HepG2 (cell line): ENCODE results near the gene C1orf35. TPM values are rescaled to one million over a fixed set of nuclear protein-coding genes. Genes with fewer than 3 reads are reported as not detected.

ENCODE experiments used
- CBX5 ChIP-seq: sonication (generic); formaldehyde crosslinking; IDR thresholded peaks from 2 replicates; pipeline ENCODE4 v1.4.0; 2020; ENCODE audit warnings: missing genetic modification reagents, borderline replicate concordance
- FOXA1 ChIP-seq, 2 experiments: fragments of 450-650 bp in 1 of 2; sonication (generic) in 1 of 2; formaldehyde crosslinking in 1 of 2; IDR thresholded peaks; 2 replicates each; pipeline versions ENCODE4 v1.4.0 to v1.6.1; 2016 to 2020; ENCODE audit warnings: missing genetic modification reagents in 1 of 2
- JUN ChIP-seq: sonication (generic); formaldehyde crosslinking; IDR thresholded peaks from 2 replicates; pipeline ENCODE4 v1.4.0; 2020; ENCODE audit warnings: mild to moderate bottlenecking, missing genetic modification reagents
- MXI1 ChIP-seq: IDR thresholded peaks from 3 replicates; pipeline ENCODE4 v1.6.1; 2012; ENCODE audit warnings: low read depth, low read length, inconsistent platforms, borderline replicate concordance
- NCOA2 ChIP-seq: sonication (generic); formaldehyde crosslinking; IDR thresholded peaks from 2 replicates; pipeline ENCODE4 v1.8.0; 2022; ENCODE audit warnings: inconsistent platforms
- NFIB ChIP-seq: sonication (generic); formaldehyde crosslinking; IDR thresholded peaks from 2 replicates; pipeline ENCODE4 v1.9.0; 2021; ENCODE audit warnings: missing genetic modification reagents, mild to moderate bottlenecking, borderline replicate concordance
- POGK ChIP-seq: sonication (generic); formaldehyde crosslinking; conservative IDR thresholded peaks from 2 replicates; pipeline ENCODE4 v1.8.0; 2022; ENCODE audit warnings: mild to moderate bottlenecking, moderate library complexity, missing genetic modification reagents
- SALL2 ChIP-seq: sonication (generic); formaldehyde crosslinking; IDR thresholded peaks from 2 replicates; pipeline ENCODE4 v1.8.1; 2023; ENCODE audit warnings: mild to moderate bottlenecking, missing genetic modification reagents, inconsistent platforms
- SRSF9 ChIP-seq: fragments of 200-400 bp; formaldehyde crosslinking; IDR thresholded peaks from 2 replicates; pipeline ENCODE4 v1.6.1; 2018; ENCODE audit warnings: borderline replicate concordance, mild to moderate bottlenecking, low read depth, low read length; ENCODE audit not compliant: insufficient read depth, poor library complexity, severe bottlenecking
- THAP11 ChIP-seq: IDR thresholded peaks from 2 replicates; pipeline ENCODE4 v1.6.1; 2016; ENCODE audit warnings: missing biosample characterization, missing genetic modification reagents
- XRCC5 ChIP-seq: fragments of 200-400 bp; formaldehyde crosslinking; optimal IDR thresholded peaks from 2 replicates; pipeline ENCODE3; 2017; ENCODE audit warnings: mild to moderate bottlenecking, low read length
- ZBED4 ChIP-seq: sonication (generic); formaldehyde crosslinking; IDR thresholded peaks from 2 replicates; pipeline ENCODE4 v1.4.0; 2020; ENCODE audit warnings: missing genetic modification reagents, borderline replicate concordance
- ZMAT5 ChIP-seq: sonication (generic); formaldehyde crosslinking; IDR thresholded peaks from 2 replicates; pipeline ENCODE4 v1.5.0; 2020; ENCODE audit warnings: mild to moderate bottlenecking, low read depth, missing genetic modification reagents, borderline replicate concordance
- ZNF10 ChIP-seq: sonication (generic); formaldehyde crosslinking; IDR thresholded peaks from 2 replicates; pipeline ENCODE4 v1.4.0; 2020; ENCODE audit warnings: mild to moderate bottlenecking, low read depth, missing genetic modification reagents, borderline replicate concordance
- ZNF121 ChIP-seq: sonication (generic); formaldehyde crosslinking; IDR thresholded peaks from 2 replicates; pipeline ENCODE4 v1.5.0; 2020; ENCODE audit warnings: mild to moderate bottlenecking, missing genetic modification reagents
- ZNF230 ChIP-seq: sonication (generic); formaldehyde crosslinking; IDR thresholded peaks from 2 replicates; pipeline ENCODE4 v1.4.0; 2020; ENCODE audit warnings: mild to moderate bottlenecking, missing genetic modification reagents
- ZNF589 ChIP-seq: sonication (generic); formaldehyde crosslinking; conservative IDR thresholded peaks from 2 replicates; pipeline ENCODE4 v1.8.0; 2022; ENCODE audit warnings: mild to moderate bottlenecking, moderate library complexity, missing genetic modification reagents
- ZSCAN29 ChIP-seq: sonication (generic); formaldehyde crosslinking; conservative IDR thresholded peaks from 2 replicates; pipeline ENCODE4 v1.4.0; 2020; ENCODE audit warnings: mild to moderate bottlenecking, missing genetic modification reagents
- polyA plus RNA-seq, 8 experiments: library from polyadenylated mRNA; depleted of rRNA in 3 of 8; stranded (reverse) in 7 of 8; unstranded in 1 of 8; fragments of >200 nt; fragmentation: Illumina TruSeq in 4 of 8; extraction: Trizol in 4 of 8; gene quantifications; 2 replicates each; pipeline versions ENCODE4 v1.2.1 to v1.2.3, GENCODE V29; 2011 to 2016; ENCODE audit warnings: low read depth in 4 of 8, missing spikeins in 1 of 8, mixed read lengths in 1 of 8; ENCODE audit not compliant: insufficient read depth in 1 of 8
- total RNA-seq, 5 experiments: library from RNA; depleted of rRNA; stranded (reverse); fragments of >200 nt; fragmentation: Illumina TruSeq; extraction: Trizol; gene quantifications; 2 replicates each; pipeline ENCODE4 v1.2.3, GENCODE V29; 2016; ENCODE audit warnings: low read depth in 1 of 5
- TF ChIP-seq, protein P1 (sequence below): sonication (generic); formaldehyde crosslinking; IDR thresholded peaks from 2 replicates; pipeline ENCODE4 v1.9.0; 2021; ENCODE audit warnings: missing genetic modification reagents, borderline replicate concordance
- TF ChIP-seq, protein P2 (sequence below): sonication (generic); formaldehyde crosslinking; IDR thresholded peaks from 2 replicates; pipeline ENCODE4 v1.5.1; 2020; ENCODE audit warnings: mild to moderate bottlenecking, missing genetic modification reagents, borderline replicate concordance

C1orf35 gene
- total and polyA plus RNA-seq, 2 of the 13 experiments (the other 11 are each of a cell fraction or from before 2014, with no cell fraction given): 8.1 to 19.3 TPM

GRCh38 chr1:228149406-228150119 lies 46.4 kb upstream of the C1orf35 start, which contains the start of gene GJC2 (continued):
- TF ChIP-seq MXI1 (no peak), SALL2 (CRISPR knock-in tag) (no peak), JUN (no peak), ZSCAN29 (CRISPR knock-in tag) (no peak), ZNF589 (CRISPR knock-in tag) (no peak), ZNF121 (CRISPR knock-in tag) (no peak), NCOA2 (CRISPR knock-in tag) (no peak), FOXA1 (IDR thresholded peaks at IDR 0.05) (no peak), FOXA1 (CRISPR knock-in tag; IDR thresholded peaks at IDR 0.05) (no peak), ZNF10 (CRISPR knock-in tag) (no peak), ZMAT5 (CRISPR knock-in tag) (no peak), THAP11 (CRISPR knock-in tag) (no peak; the same call in 1 of the 2 replicates), NFIB (no peak), ZBED4 (CRISPR knock-in tag) (no peak), POGK (CRISPR knock-in tag) (no peak), ZNF230 (CRISPR knock-in tag) (no peak), SRSF9 (no peak), XRCC5 (no peak), CBX5 (CRISPR knock-in tag) (no peak)
- TF ChIP-seq, protein P1, sequence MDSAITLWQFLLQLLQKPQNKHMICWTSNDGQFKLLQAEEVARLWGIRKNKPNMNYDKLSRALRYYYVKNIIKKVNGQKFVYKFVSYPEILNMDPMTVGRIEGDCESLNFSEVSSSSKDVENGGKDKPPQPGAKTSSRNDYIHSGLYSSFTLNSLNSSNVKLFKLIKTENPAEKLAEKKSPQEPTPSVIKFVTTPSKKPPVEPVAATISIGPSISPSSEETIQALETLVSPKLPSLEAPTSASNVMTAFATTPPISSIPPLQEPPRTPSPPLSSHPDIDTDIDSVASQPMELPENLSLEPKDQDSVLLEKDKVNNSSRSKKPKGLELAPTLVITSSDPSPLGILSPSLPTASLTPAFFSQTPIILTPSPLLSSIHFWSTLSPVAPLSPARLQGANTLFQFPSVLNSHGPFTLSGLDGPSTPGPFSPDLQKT (CRISPR knock-in tag): no peak
- TF ChIP-seq, protein P2, sequence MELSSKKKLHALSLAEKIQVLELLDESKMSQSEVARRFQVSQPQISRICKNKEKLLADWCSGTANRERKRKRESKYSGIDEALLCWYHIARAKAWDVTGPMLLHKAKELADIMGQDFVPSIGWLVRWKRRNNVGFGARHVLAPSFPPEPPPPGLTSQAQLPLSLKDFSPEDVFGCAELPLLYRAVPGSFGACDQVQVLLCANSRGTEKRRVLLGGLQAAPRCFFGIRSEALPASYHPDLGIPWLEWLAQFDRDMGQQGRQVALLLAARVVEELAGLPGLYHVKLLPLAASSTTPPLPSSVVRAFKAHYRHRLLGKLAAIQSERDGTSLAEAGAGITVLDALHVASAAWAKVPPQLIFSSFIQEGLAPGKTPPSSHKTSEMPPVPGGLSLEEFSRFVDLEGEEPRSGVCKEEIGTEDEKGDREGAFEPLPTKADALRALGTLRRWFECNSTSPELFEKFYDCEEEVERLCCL (CRISPR knock-in tag): no peak
